ENCODE results near the gene FOXR1.
A peak's percentile ranks its signal among the peaks of the same experiment; 100 is the strongest.
"Not testable (repeated sequence)": the region's sequence is repeated elsewhere in the genome, so short reads cannot be mapped to it uniquely, and the experiment has no call there.

The FOXR1 gene

GRCh38 chr11:118998388-118998717 is 26.8 kb downstream of the FOXR1 start:
- DNase-seq: no peak

- peak; percentile 91 for DNase-seq
Measured at GRCh38 chr11:118998822-118999221, 27.3 kb downstream of the FOXR1 start.

DNA sequence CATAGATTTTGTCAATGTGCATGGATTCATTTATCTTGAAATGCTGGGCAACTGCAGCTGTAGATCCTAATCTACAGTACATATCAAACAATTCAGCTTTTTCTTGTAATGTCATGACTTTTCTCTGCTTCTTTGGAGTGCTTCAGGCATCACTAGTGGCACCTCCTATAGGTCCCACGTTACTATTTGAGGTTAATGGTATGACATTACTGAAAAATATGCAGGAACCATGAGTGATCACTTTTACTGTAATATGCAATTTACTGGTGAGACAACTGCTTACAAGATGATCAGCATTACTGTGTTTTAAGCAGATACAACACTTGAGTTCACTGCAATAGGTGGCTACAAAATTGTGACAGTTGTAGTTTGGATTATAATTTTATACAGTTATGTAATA is 29.3 kb downstream of the FOXR1 start:
- DNase-seq: peak; percentile 75

- no peak for DNase-seq
Measured at GRCh38 chr11:119006656-119007055, 35.1 kb downstream of the FOXR1 start.

DNA sequence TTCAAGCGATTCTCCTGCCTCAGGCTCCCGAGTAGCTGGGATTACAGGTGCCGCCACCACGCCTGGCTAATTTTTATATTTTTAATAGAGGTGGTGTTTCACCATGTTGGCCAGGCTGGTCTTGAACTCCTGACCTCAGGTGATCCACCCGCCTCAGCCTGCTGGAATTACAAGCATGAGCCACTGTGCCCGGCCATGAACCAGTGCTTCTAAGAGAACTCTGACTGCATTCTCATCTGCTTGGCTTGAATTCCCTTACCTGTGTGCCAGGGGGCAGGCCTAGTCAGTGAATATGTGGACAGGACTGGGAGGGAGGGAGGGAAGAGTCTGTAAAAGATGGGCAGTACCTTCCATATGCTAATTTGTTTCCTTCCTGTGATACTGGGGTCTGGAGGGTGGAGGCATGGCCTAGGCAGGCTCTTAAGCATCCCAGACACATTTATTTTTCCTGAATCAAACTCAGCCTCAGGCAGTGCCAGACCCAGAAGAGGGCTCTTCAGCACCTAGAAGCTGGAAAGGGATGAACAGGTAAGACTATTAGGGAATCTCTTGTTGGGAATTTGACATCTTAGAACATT is 40.0 kb downstream of the FOXR1 start:
- no peak for DNase-seq

- DNase-seq: no peak
Measured at GRCh38 chr11:119012629-119013170, 41.1 kb downstream of the FOXR1 start.

DNA sequence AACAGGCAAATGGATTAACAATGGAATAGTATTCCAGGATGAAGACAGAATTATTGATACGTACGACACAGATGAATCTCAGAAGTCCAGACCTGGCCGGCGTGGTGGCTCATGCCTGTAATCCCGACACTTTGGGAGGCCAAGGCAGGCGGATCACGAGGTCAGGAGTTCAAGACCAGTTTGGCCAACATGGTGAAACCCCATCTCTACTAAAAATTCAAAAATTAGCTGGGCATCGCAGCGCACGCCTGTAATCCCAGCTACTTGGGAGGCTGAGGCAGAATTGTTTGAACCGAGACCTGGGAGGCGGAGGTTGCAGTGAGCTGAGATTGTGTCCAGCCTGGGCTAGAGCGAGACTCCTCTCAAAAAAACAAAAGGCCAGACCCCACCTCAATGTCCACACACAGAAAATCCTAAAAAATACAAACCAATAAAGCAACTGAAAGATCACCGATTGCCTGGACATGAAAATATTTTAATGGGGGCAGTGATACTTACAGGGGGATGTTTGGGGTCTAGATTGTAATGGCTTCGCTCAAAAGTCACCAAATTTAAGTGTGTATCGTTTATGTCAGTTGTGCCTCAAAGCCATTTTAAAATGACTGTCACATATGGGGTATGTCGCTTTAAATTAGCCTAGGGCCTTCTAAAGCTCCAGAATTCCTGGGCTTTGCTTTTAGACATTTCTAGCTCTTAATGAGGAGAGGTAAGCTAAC is 42.8 kb downstream of the FOXR1 start:
- no peak for DNase-seq

DNA sequence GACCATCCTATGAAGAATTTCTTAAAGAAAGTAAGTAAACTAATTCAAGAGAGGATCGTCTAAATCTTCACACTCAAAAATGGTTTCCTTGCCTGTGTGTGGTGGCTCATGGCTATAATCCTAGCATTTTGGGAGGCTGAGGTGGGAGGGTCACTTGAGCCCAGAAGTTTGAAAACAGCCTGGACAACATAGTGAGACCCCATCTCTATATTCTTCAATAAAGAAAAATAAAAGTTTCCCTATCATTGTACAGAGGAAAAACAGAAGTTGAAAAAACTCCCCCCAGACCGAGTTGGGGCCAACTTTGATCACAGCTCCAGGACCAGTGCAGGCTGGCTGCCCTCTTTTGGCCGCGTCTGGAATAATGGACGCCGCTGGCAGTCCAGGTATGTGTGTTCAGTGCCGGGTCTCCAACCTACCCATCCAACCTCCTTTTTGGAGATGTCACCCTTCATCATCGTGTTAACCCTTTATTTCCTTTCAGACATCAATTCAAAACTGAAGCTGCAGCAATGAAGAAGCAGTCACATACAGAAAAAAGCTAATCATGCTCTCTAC is 43.6 kb downstream of the FOXR1 start:
- peak; percentile 28 for DNase-seq

- DNase-seq: no peak
Measured at GRCh38 chr11:119016216-119017009, 44.9 kb downstream of the FOXR1 start.

DNA sequence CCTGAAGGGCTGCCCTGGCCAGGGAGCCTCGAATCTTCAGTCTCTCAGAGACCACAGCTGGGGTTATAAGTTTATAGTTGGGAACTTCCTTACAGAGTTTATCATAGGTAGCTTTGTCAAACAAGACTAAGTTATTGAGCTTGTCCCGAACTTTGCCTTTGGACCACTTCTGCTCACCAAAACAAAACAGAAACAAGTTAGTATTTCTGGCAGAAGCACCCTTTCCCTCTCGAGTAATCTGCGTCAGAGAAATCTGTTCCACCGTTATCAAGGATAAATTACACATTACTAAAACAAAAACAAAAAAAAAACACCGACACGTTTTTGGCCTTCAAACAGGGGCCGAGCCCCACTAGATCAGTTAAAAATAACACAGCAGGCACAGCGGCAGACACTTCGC is 45.8 kb downstream of the FOXR1 start:
- not testable (repeated sequence) for DNase-seq

- peak; percentile 97 for DNase-seq
Measured at GRCh38 chr11:119018074-119018938, 46.7 kb downstream of the FOXR1 start, which contains the start of the genes RPS25 and TRAPPC4. RPS25 (minus strand) TSS chr11:119018343; CDS start chr11:119018284, 59 bp downstream. TRAPPC4 (plus strand) TSS chr11:119018766; CDS start chr11:119018796, 30 bp downstream.

DNA sequence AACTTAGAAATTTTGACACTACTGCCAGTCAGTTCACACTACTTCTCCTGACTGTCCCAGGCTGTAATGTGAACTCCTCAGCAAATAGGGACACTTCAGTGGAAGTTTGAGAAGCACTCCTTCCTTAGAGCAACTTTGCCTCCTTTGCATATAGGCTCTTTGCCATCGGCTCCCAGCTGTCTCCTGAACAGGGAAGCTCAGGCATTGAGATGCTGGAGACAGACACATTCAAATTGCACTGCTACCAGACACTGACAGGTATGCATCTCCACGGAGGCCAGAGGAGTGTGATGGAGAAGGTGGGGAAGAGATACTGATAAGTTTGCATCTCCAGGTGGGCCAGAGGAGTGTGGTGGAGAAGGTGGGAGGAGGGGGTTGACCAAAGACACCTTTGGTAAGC is 48.4 kb downstream of the FOXR1 start:
- DNase-seq: no peak

GRCh38 chr11:119021631-119022030 is 50.1 kb downstream of the FOXR1 start:
- no peak for DNase-seq

DNA sequence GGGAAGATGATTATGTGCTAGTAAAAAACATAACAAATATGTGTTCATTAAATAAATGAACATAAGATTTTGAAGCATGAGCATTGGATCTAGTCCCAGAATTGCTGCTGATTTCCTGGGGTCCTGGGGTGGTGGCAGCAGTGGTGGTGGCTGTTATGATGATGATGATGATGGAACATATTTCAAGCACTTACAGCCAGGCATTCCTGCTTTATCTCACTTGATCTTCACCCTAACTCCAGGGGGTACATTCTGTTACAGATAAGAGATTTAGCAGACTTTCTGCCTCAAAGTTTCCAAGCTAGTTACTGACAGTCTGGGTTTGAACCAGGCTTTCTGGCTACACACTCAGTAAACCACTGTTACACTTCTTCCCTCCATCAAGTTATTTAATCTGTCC is 52.2 kb downstream of the FOXR1 start:
- DNase-seq: peak; percentile 49

DNA sequence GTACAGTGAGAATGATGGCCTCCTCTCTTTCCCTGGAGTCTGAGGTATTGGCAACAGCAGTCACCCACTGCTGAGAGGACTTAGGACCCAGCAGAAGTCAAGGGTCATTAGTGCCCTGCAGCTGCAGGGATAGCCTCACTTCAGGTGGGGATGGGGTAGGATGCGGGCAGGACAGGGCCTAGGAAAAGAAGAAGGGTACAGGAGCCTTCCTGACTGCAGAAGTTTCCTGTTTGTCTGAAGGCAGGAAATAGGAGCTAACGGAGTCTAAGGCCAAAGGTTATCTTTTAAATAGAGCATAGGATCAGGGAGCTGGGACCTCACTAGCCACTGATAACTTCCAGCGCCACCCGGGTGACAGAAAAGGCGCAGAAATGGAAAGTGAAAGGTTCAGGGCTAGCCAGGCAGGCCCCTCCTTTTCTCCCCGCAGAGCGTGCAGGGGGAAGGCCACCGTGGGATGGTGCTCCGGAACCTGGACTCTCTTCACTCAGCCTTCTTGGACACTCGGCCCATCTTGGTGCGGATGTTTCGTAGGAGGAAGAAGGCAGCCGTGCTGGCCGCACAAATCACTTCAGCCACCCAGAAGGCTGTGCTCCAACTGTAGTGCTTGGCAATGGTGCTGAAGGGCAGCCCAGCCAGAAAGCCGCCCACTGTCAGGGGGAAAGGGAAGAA is 53.0 kb downstream of the FOXR1 start:
- no peak for DNase-seq

- no peak for DNase-seq
Measured at GRCh38 chr11:119025099-119025473, 53.5 kb downstream of the FOXR1 start.

GRCh38 chr11:119025541-119025940 is 54.0 kb downstream of the FOXR1 start:
- no peak for DNase-seq

GRCh38 chr11:119025978-119026766 is 54.6 kb downstream of the FOXR1 start:
- DNase-seq: no peak

GRCh38 chr11:119026970-119027369 is 55.4 kb downstream of the FOXR1 start:
- no peak for DNase-seq

DNA sequence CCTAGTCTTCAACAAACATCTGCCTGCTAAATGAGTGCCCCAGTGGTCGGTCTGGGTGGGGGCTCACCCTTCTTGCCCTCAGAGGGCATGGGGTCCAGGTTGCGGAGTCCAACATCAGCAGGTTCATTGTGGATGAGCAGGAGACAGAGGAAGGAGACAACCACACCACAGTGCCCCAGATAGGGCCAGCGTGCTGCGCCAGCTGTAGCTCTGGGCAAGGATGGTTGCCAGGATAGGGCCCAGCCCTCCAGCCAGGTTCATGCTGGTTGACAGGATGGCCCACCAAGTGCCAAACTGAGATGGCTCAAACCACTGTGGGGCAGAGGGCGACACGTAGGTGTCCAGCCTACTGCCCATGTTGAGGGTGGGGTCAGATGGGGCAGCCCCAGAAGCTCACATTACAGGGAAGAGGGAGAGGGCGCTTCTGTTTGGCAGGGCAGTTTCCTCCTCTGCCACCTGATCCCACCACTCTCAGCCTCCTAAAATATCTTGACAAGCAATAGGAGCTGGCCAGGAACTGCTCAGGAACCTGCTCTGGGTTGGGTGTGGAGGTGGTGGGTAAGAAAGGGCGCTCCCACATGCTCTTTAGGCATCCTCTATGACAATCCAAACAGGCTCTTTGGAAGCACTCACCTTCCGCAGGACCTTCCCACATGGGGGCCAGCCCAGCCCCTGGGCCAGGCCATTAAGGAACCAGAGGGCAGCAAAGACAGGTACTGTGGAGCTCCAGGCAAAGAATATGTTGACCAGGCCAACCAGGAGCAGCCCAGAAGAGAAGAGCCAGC is 56.2 kb downstream of the FOXR1 start:
- no peak for DNase-seq

All from EL (cell line).